Measurements from ENCODE around the gene ITPR1. TPM values are rescaled to one million over a fixed set of nuclear protein-coding genes. Genes with fewer than 3 reads are reported as not detected.

Gene ITPR1
- polyA plus RNA-seq, 1 donor from 2014 or later, result 2.1 TPM

DNA sequence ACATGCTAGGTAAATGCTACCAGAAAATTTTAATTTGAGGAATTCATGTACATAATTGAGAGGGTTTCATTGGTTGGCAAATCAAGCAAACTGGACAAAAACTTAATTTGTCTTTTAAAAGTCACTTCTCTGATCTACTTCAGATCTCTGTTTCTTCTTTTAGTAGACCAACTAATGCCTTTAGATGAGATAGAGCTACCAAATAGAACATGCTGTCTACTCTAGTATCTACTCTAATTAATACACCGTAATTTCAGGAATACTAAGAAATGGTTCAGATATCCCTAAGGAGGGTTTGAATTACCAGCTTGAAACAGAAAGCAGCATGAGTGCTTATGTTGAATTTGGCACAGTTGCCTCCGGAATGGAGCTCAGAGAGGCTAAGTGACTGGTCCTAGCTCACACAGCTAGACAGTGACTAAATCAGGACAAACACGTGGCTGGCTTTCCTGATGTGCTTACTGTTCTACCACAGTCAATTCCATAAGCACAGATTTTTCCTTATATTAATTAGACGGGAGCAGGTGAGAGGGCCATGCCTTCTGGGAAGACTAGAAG, 225.1 kb downstream of the ITPR1 start:
- H3K4me2 ChIP-seq (ENCODE audit: low read length), result no peak overlapping the region
- H2AFZ ChIP-seq (ENCODE audit: low read depth, low read length), result no peak overlapping the region
- no peak overlapping the region for H3K4me3 ChIP-seq (ENCODE audit: low read length)
- no peaks in the 10 kb centered on the region for H3K9me3 ChIP-seq (ENCODE audit: low read length)
- no peaks in the 10 kb centered on the region for H4K20me1 ChIP-seq (ENCODE audit: insufficient read depth)
- H3K9ac ChIP-seq (ENCODE audit: low read length), result no peak overlapping the region
- no peak overlapping the region for H3K27ac ChIP-seq (ENCODE audit: low read length)
- no peaks in the 10 kb centered on the region for H3F3A ChIP-seq (ENCODE audit: insufficient read depth, low read length, poor library complexity, severe bottlenecking)
- H3K27me3 ChIP-seq (ENCODE audit: insufficient read depth, low read depth, low read length), result no peaks in the 10 kb centered on the region
- no peak for TF ChIP-seq TAF1 (IDR thresholded peaks at IDR 0.05; ENCODE audit: low read depth)
- TF ChIP-seq POLR2AphosphoS5 (IDR thresholded peaks at IDR 0.05), result no peak
- no peak for TF ChIP-seq RAD21 (conservative IDR thresholded peaks at IDR 0.05)
- TF ChIP-seq, protein P1, sequence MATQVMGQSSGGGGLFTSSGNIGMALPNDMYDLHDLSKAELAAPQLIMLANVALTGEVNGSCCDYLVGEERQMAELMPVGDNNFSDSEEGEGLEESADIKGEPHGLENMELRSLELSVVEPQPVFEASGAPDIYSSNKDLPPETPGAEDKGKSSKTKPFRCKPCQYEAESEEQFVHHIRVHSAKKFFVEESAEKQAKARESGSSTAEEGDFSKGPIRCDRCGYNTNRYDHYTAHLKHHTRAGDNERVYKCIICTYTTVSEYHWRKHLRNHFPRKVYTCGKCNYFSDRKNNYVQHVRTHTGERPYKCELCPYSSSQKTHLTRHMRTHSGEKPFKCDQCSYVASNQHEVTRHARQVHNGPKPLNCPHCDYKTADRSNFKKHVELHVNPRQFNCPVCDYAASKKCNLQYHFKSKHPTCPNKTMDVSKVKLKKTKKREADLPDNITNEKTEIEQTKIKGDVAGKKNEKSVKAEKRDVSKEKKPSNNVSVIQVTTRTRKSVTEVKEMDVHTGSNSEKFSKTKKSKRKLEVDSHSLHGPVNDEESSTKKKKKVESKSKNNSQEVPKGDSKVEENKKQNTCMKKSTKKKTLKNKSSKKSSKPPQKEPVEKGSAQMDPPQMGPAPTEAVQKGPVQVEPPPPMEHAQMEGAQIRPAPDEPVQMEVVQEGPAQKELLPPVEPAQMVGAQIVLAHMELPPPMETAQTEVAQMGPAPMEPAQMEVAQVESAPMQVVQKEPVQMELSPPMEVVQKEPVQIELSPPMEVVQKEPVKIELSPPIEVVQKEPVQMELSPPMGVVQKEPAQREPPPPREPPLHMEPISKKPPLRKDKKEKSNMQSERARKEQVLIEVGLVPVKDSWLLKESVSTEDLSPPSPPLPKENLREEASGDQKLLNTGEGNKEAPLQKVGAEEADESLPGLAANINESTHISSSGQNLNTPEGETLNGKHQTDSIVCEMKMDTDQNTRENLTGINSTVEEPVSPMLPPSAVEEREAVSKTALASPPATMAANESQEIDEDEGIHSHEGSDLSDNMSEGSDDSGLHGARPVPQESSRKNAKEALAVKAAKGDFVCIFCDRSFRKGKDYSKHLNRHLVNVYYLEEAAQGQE (IDR thresholded peaks at IDR 0.05; ENCODE audit: borderline replicate concordance), result no peak
- TF ChIP-seq, protein P2, sequence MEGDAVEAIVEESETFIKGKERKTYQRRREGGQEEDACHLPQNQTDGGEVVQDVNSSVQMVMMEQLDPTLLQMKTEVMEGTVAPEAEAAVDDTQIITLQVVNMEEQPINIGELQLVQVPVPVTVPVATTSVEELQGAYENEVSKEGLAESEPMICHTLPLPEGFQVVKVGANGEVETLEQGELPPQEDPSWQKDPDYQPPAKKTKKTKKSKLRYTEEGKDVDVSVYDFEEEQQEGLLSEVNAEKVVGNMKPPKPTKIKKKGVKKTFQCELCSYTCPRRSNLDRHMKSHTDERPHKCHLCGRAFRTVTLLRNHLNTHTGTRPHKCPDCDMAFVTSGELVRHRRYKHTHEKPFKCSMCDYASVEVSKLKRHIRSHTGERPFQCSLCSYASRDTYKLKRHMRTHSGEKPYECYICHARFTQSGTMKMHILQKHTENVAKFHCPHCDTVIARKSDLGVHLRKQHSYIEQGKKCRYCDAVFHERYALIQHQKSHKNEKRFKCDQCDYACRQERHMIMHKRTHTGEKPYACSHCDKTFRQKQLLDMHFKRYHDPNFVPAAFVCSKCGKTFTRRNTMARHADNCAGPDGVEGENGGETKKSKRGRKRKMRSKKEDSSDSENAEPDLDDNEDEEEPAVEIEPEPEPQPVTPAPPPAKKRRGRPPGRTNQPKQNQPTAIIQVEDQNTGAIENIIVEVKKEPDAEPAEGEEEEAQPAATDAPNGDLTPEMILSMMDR (IDR thresholded peaks at IDR 0.05; ENCODE audit: poor library complexity, severe bottlenecking), result no peak
- no peak for TF ChIP-seq EZH2 (IDR thresholded peaks at IDR 0.05; ENCODE audit: borderline replicate concordance, insufficient read depth, low read length, poor library complexity, severe bottlenecking)
- no peak for TF ChIP-seq MXI1 (conservative IDR thresholded peaks at IDR 0.05; ENCODE audit: poor library complexity, severe bottlenecking)
- TF ChIP-seq SMC3 (conservative IDR thresholded peaks at IDR 0.05; ENCODE audit: poor library complexity), result no peak
- no peak for TF ChIP-seq EP300 (conservative IDR thresholded peaks at IDR 0.05; ENCODE audit: poor library complexity, severe bottlenecking)
- no peaks in the 10 kb centered on the region for H3K36me3 ChIP-seq (ENCODE audit: insufficient read depth, low read length)
- no peaks in the 10 kb centered on the region for H3K79me2 ChIP-seq (replicated peaks; ENCODE audit: insufficient read depth, low read length)
- no peaks in the 10 kb centered on the region for H3K9me2 ChIP-seq (ENCODE audit: insufficient read depth, low read length)

DNA sequence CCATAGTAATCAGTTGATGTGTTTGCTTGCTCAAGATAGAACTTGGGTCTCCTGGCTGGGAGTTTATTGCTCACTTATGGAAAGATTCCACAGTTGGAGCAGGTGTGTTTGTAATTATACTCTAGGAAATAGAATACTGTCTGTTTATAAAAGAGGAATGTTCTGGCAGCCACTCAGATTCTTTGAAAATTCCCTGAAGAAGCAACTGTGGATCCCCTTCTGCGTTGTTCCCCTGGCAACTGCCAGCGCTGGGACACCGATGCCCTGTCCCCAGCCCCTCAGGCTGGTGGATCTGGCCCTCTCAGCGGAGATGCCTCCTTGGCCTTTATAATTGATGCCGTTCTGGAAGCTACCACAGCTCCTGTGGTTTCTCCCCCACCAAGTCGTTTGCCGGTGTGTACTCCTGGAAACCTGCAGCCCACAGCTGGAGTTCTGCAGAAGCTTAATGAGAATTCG, 225.9 kb downstream of the ITPR1 start:
- Histone ChIP-seq H3K4me3 (ENCODE audit: low read length) (no peak overlapping the region), H3K9me2 (ENCODE audit: insufficient read depth, low read length) (no peaks in the 10 kb centered on the region), H3F3A (ENCODE audit: insufficient read depth, low read length, poor library complexity, severe bottlenecking) (no peaks in the 10 kb centered on the region), H3K79me2 (replicated peaks; ENCODE audit: insufficient read depth, low read length) (no peaks in the 10 kb centered on the region), H3K27ac (ENCODE audit: low read length) (no peak overlapping the region), H3K36me3 (ENCODE audit: insufficient read depth, low read length) (no peaks in the 10 kb centered on the region), H2AFZ (ENCODE audit: low read depth, low read length) (no peak overlapping the region), H3K9ac (ENCODE audit: low read length) (no peak overlapping the region), H4K20me1 (ENCODE audit: insufficient read depth) (no peaks in the 10 kb centered on the region), H3K9me3 (ENCODE audit: low read length) (no peaks in the 10 kb centered on the region), H3K4me2 (ENCODE audit: low read length) (no peak overlapping the region), H3K27me3 (ENCODE audit: insufficient read depth, low read depth, low read length) (no peaks in the 10 kb centered on the region)
- TF ChIP-seq RAD21 (conservative IDR thresholded peaks at IDR 0.05) (no peak), TAF1 (IDR thresholded peaks at IDR 0.05; ENCODE audit: low read depth) (no peak), MXI1 (conservative IDR thresholded peaks at IDR 0.05; ENCODE audit: poor library complexity, severe bottlenecking) (no peak)
- TF ChIP-seq, protein P1 (IDR thresholded peaks at IDR 0.05; ENCODE audit: borderline replicate concordance), result no peak

Measured in neural cell (in vitro differentiated cells).